OCI-LY7 (cell line): Measurements from ENCODE around the gene ZFR.

Experiments used
- EZH2phosphoT487 ChIP-seq: fragments of 200-600 bp; sonication (generic); IDR thresholded peaks from 2 replicates; pipeline ENCODE4 v1.6.1; 2018; ENCODE audit warnings: low read depth, borderline replicate concordance, mild to moderate bottlenecking, mixed run types, antibody characterized with exemption, low read length, moderate library complexity, mixed read lengths
- TF ChIP-seq, protein P1 (sequence below): fragments of 200-600 bp; sonication (generic); conservative IDR thresholded peaks from 2 replicates; pipeline ENCODE4 v1.5.1; 2014; ENCODE audit warnings: mild to moderate bottlenecking, antibody characterized with exemption, low read length, moderate library complexity, mixed read lengths

DNA sequence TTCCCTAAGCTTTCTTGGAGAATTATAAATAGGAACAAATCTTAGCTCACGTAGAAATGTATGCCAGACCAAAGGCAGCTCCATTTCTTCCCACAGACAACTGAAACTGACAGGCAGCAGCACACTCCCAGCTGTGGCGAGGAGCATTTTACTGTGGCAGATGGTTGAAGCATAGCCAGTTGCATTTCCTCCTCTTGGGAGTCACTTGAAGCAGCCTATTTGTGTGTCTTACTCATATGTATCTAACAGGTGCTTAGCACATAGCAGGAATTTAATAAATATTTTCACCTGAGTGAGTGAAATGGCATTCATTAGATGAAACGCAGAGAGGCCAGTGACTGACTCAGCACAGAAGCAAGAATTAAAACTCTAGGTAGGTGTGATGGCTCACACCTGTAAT lies 119.5 kb downstream of the ZFR start:
- TF ChIP-seq, protein P1, sequence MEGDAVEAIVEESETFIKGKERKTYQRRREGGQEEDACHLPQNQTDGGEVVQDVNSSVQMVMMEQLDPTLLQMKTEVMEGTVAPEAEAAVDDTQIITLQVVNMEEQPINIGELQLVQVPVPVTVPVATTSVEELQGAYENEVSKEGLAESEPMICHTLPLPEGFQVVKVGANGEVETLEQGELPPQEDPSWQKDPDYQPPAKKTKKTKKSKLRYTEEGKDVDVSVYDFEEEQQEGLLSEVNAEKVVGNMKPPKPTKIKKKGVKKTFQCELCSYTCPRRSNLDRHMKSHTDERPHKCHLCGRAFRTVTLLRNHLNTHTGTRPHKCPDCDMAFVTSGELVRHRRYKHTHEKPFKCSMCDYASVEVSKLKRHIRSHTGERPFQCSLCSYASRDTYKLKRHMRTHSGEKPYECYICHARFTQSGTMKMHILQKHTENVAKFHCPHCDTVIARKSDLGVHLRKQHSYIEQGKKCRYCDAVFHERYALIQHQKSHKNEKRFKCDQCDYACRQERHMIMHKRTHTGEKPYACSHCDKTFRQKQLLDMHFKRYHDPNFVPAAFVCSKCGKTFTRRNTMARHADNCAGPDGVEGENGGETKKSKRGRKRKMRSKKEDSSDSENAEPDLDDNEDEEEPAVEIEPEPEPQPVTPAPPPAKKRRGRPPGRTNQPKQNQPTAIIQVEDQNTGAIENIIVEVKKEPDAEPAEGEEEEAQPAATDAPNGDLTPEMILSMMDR, result no peak
- no peak for TF ChIP-seq EZH2phosphoT487
